ENCODE measurements around the gene C12orf75.
"Not testable (repeated sequence)": the region's sequence is repeated elsewhere in the genome, so short reads cannot be mapped to it uniquely, and the experiment has no call there.

The C12orf75 gene

DNA sequence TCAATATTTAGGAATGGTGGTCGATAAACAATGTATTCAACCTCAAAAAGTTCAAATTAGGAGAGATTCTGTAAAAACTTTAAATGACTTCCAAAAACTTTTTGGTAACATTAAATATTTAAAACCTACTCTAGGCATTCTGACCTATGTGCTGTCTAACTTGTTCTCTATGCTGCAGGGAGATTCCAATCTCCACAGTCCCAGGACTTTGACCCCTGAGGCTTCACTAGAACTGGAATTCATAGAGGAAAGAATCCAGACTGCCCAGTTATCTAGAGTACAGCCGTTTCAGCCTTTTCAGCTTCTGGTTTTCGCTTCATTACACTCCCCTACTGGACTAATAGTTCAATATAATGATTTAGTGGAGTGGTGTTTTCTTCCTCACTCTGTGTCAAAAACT, 21.1 kb upstream of the C12orf75 start:
- in situ Hi-C loops (cut with HindIII; ENCODE audit: low sequenced_read_pairs), result not testable (repeated sequence)

DNA sequence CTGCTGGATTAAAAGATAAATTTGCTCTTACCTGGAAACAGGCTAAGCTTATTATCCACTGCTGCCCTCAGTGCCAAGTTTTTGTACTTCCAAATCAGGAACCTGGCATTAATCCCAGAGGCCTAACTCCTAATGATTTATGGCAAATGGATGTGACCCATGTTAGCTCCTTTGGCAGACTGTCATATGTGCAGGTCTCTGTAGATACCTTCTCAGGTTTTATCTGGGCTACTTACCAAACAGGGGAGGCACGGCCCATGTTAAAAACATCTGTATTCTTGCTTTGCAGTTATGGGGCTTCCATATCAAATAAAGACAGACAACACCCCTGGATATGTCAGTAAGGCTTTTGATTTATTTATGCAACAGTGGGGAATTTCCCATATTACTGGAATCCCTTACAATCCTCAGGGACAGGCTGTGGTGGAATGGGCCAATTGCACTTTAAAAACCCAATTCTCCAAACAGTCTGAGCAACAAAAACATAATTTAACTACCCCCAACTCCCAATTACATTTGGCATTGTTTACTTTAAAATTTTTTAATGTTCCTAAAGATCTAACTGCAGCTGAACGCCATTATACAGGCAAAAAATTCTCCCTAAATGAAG, 19.9 kb upstream of the C12orf75 start:
- in situ Hi-C loops (cut with HindIII; ENCODE audit: low sequenced_read_pairs), result not testable (repeated sequence)

- in situ Hi-C loops (cut with HindIII; ENCODE audit: low sequenced_read_pairs), result not testable (repeated sequence)
These were observed 18.6 kb upstream of the C12orf75 start for GRCh38 chr12:105311936-105312335.

DNA sequence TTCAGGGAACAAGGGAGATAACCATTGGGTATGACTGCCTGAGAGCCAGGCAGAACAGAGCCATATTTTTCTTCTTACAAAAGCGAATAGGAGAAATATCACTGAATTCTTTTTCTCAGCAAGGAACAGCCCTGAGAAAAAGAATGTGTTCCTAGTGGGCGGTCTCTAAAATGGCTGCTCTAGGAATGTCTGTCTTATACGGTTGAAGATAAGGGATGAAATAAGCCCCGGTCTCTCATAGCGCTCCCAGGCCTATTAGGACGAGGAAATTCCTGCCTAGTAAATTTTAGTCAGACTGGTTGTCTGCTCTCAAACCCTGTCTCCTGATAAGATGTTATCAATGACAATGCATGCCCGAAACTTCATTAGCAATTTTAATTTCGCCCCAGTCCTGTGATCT, 16.7 kb upstream of the C12orf75 start:
- in situ Hi-C loops (cut with HindIII; ENCODE audit: low sequenced_read_pairs), result not testable (repeated sequence)

- in situ Hi-C loops (cut with HindIII; ENCODE audit: low sequenced_read_pairs), result no loop called here
These were observed 15.4 kb upstream of the C12orf75 start for GRCh38 chr12:105315130-105315529.

DNA sequence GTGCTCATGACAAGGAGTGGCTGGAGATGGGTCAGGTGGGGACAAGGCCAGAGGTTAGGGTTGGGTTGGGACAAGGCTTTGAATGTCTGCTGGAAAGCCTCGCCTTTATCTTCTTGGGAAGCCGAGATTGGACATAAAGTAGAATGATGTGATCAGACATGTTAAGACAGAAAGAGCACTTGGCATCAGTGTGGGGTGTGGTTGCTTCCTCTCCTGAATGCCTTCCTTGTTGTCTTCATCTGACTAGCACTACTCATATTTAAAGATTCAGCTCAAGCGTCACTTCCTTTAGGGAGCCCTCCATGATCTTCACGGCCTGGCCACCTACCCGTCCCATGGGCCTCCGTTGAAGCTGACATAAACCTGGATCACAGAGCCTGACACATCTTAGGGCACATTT, 14.8 kb upstream of the C12orf75 start:
- in situ Hi-C loops (cut with HindIII; ENCODE audit: low sequenced_read_pairs), result no loop called here

GRCh38 chr12:105316931-105317852, 13.3 kb upstream of the C12orf75 start:
- in situ Hi-C loops (cut with HindIII; ENCODE audit: low sequenced_read_pairs), result no loop called here

- in situ Hi-C loops (cut with HindIII; ENCODE audit: low sequenced_read_pairs), result no loop called here
These were observed 12.4 kb upstream of the C12orf75 start for GRCh38 chr12:105317942-105318621.

DNA sequence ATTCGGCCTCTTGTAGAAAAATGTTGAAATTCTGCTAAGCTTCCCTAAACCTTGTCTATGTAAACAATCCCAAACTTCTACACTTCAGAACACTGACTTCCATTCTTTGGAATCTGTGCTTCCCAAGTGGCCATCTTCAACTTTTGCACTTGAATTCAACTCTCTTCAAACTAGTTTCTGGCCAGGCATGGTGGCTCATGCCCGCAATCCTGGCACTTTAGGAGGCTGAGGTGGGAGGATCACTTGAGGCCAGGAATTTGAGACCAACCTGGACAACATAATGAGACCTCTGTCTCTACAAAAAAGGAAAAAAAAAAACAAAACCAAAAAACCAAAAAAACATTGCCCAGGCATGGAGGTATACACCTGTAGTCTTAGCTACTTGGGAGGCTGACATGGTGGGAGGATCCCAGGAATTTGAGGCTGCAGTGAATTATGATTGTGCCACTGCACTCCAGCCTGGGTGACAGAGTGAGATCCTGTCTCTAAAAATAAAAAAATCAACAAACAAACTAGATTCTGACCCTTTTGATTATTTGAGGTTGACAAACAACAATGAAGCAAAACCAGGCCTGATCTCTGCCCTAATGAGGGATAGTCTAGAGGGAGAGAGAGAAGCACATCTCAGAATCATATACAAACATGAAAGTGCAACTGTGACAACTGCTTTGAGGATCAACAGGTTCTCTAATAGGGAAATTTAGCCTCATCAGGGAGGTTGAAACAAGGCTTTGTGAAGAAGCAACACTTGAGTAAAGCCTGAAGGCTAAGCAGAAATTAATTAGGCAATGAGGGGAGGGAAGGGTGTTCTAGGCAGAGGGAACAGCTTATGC, 11.6 kb upstream of the C12orf75 start:
- in situ Hi-C loops (cut with HindIII; ENCODE audit: low sequenced_read_pairs), result no loop called here

DNA sequence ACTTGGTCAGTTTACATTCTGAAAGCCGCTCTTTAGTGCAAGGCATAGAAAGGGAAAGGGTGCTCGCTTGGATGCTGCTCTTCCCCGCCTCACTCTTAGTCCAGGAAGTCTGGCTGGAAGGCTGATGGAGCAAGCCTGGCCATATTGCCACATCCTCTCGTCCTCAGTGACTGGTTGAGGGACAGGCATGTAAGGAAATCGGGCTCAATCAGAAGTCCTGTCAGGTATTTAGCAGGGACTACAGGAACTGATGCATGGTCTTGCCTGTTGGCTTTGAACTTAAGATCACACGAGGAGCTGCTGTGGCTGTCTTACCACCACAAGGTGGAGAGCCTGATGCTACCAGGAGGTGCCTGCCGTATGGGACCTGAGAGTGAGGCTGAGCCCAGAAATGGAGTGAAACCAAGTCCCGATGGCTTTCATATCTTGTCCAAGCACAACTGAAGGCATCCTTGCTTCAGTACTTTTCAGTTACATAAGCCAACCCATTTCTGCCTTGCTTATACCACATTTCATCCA, 10.7 kb upstream of the C12orf75 start:
- in situ Hi-C loops (cut with HindIII; ENCODE audit: low sequenced_read_pairs), result no loop called here

GRCh38 chr12:105321125-105321524, 9.4 kb upstream of the C12orf75 start:
- in situ Hi-C loops (cut with HindIII; ENCODE audit: low sequenced_read_pairs), result no loop called here

GRCh38 chr12:105322070-105322469, 8.4 kb upstream of the C12orf75 start:
- in situ Hi-C loops (cut with HindIII; ENCODE audit: low sequenced_read_pairs), result no loop called here

GRCh38 chr12:105324704-105325103, 5.8 kb upstream of the C12orf75 start:
- in situ Hi-C loops (cut with HindIII; ENCODE audit: low sequenced_read_pairs), result no loop called here

DNA sequence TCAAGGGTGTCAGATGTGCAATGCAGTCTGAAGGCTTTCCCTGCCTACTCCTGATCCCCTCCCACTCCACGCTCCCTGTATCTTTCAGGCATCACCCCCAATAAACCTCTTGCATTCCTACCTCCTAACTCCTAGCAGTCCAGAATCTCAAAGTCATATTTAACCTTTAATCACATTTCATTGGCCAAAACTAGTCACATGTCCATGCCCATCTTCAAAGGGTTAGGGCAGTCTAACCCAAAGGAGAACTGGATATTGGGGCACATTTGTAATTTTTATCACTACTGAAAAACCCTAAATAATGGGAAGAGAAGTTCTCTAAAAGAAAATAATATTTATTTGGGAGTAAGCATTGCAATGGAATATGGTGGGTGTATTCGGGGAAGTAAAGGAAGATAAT, 5.4 kb upstream of the C12orf75 start:
- in situ Hi-C loops (cut with HindIII; ENCODE audit: low sequenced_read_pairs), result no loop called here

GRCh38 chr12:105329926-105330282, 587 bp upstream of the C12orf75 start:
- in situ Hi-C loops (cut with HindIII; ENCODE audit: low sequenced_read_pairs), result no loop called here

DNA sequence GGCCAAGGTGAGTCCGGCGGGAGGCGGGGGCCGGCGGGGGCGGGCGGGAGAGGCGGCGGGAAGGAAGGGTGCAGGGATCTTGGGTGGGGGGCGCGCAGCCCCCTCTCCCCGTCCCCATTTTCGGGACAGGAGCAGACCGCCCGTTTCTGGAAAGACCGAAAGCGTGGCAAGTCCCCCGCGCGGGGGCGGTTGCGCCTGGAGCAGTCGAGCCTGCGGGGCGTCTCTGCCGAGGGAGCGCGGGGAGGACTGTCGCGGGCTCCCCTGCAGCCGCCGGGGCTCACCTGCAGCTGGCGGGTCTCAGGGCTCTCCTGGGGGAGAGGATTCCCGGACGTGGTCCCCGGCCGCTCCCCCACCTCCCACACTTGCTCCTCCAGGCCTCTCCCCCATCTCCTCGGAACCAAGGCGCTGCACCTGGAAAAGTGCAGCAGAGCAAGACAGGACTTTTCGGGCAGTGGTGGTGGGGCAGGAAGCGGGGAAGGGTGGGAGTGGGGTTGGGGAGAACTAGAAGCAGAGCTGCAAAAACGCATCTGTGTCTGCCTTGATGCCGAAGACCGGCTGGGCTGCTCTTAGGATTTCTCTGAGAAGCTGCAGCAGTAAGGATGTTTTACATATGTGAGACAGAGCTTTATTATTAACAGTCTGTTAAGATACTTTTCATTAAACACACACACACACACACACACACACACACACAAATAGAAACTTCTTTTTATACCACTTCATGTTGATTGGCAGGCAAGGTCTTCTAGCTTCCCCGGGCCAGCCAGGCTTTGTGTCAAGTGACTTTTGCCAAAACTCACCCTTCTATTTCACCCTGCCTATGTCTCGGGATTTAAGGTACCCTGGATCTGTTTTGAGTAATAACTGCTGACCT, 677 bp downstream of the C12orf75 start:
- in situ Hi-C loops (cut with HindIII; ENCODE audit: low sequenced_read_pairs), result no loop called here

DNA sequence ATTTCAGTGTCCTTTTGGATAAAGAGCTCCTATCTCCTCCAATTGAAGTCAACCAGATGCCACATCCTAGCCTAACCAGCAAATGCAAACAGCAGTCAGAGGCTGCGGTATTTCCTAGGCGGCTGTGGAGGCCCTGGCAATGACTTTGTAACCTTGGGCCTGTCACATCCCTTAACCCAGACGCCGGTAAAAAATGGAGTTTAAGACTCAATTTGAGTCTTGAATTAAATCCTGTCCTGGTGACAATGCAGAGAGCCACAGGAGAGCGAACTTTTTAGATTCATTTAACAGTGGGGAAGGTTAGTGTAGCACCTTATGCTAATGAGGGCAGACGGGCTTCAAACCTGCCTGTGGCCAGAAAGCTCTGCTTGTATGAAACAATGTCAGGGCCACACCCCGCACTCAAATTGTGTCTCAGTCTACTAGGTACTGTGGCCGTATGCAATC, 1.3 kb downstream of the C12orf75 start:
- in situ Hi-C loops (cut with HindIII; ENCODE audit: low sequenced_read_pairs), result no loop called here

DNA sequence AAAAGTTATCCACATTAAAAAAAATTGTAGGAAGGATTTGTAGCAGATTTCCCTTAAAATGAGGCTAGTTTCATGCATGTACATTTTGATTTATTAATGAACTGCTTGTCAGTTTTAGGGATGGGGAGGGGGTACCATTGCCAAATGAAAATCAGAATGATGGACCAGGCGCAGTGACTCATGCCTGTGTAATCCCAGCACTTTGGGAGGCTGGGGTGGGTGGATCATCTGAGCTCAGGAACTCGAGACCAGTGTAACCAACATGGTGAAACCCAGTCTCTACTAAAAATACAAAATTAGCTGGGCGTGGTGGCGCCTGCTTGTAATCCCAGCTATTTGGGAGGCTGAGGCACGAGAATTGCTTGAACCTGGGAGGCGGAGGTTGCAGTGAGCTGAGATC, 1.8 kb downstream of the C12orf75 start:
- in situ Hi-C loops (cut with HindIII; ENCODE audit: low sequenced_read_pairs), result not testable (repeated sequence)

GRCh38 chr12:105332925-105333324, 2.4 kb downstream of the C12orf75 start:
- in situ Hi-C loops (cut with HindIII; ENCODE audit: low sequenced_read_pairs), result no loop called here

GRCh38 chr12:105334001-105334400, 3.5 kb downstream of the C12orf75 start:
- in situ Hi-C loops (cut with HindIII; ENCODE audit: low sequenced_read_pairs), result no loop called here
